GM21526 (cell line): Measurements from ENCODE around the gene SYCP3.

Experiments
- ATAC-seq: cut with Tn5 transposase; IDR thresholded peaks from one replicate; pipeline ENCODE4 v1.9.1; 2021; ENCODE audit warnings: moderate library complexity; ENCODE audit not compliant: unreplicated experiment, low FRiP score

Gene SYCP3

GRCh38 chr12:101738920-101739665 is at the start of gene SYCP3:
Gene SYCP3 (minus strand): TSS chr12:101739462. CDS start chr12:101737935, 1,527 bp downstream.
- ATAC-seq, result no peak

- ATAC-seq, result no peak
Measured at GRCh38 chr12:101785671-101786070, 46.4 kb upstream of the SYCP3 start.

GRCh38 chr12:101784376-101784775 is 45.1 kb upstream of the SYCP3 start:
- no peak for ATAC-seq

GRCh38 chr12:101783838-101784237 is 44.6 kb upstream of the SYCP3 start:
- ATAC-seq, result no peak

GRCh38 chr12:101783150-101783549 is 43.9 kb upstream of the SYCP3 start:
- ATAC-seq, result no peak

- ATAC-seq, result no peak
Measured at GRCh38 chr12:101782273-101782731, 43.0 kb upstream of the SYCP3 start.

GRCh38 chr12:101781834-101782233 is 42.6 kb upstream of the SYCP3 start:
- no peak for ATAC-seq

- ATAC-seq, result no peak
Measured at GRCh38 chr12:101780599-101780998, 41.3 kb upstream of the SYCP3 start.

- no peak for ATAC-seq
Measured at GRCh38 chr12:101779626-101780025, 40.4 kb upstream of the SYCP3 start.

- no peak for ATAC-seq
Measured at GRCh38 chr12:101779200-101779599, 39.9 kb upstream of the SYCP3 start.

GRCh38 chr12:101777978-101778377 is 38.7 kb upstream of the SYCP3 start:
- no peak for ATAC-seq

- no peak for ATAC-seq
Measured at GRCh38 chr12:101777485-101777884, 38.2 kb upstream of the SYCP3 start.

GRCh38 chr12:101775816-101776215 is 36.6 kb upstream of the SYCP3 start:
- ATAC-seq, result no peak

- ATAC-seq, result peak; percentile 60
Measured at GRCh38 chr12:101773650-101774162, 34.4 kb upstream of the SYCP3 start.

- no peak for ATAC-seq
Measured at GRCh38 chr12:101772012-101772775, 32.9 kb upstream of the SYCP3 start.

- no peak for ATAC-seq
Measured at GRCh38 chr12:101769865-101770264, 30.6 kb upstream of the SYCP3 start.

- no peak for ATAC-seq
Measured at GRCh38 chr12:101768781-101769180, 29.5 kb upstream of the SYCP3 start.

- ATAC-seq, result no peak
Measured at GRCh38 chr12:101767537-101767936, 28.3 kb upstream of the SYCP3 start.

GRCh38 chr12:101764051-101764792 is 25.0 kb upstream of the SYCP3 start:
- no peak for ATAC-seq

GRCh38 chr12:101763246-101763931 is 24.1 kb upstream of the SYCP3 start:
- ATAC-seq, result no peak
